ENCODE data around the gene ASB2.

ASB2 gene, protein sequence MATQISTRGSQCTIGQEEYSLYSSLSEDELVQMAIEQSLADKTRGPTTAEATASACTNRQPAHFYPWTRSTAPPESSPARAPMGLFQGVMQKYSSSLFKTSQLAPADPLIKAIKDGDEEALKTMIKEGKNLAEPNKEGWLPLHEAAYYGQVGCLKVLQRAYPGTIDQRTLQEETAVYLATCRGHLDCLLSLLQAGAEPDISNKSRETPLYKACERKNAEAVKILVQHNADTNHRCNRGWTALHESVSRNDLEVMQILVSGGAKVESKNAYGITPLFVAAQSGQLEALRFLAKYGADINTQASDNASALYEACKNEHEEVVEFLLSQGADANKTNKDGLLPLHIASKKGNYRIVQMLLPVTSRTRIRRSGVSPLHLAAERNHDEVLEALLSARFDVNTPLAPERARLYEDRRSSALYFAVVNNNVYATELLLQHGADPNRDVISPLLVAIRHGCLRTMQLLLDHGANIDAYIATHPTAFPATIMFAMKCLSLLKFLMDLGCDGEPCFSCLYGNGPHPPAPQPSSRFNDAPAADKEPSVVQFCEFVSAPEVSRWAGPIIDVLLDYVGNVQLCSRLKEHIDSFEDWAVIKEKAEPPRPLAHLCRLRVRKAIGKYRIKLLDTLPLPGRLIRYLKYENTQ

DNA sequence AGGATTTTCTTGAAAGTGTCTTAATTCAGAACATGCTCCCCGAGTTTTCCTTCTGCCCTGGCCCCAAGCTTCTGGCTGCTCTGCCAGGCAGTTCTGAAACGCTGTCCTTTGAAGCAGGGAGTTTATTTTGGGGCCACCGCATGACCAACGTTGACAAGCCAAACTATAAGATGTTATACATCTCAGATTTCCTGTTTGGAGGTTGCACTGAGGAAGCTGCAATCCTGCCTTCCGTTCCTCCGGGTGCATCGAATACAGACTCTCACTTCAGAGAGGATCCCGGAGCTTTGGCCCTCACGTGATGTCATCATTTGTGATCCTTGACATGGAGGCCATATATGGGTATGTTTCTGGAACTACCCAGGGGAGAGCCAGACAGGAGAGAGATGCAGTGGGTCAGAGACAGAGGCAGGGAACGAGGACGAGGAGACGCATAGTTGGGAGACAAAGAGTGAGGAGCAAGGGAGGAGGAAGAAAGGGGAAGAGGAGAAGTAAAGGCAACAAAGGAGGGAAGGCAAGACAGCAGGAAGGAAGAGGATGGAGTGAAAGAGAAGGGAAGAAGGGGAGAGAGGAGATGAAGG, at the start of gene ASB2:
Gene ASB2 (minus strand): TSS at position 94 of the 581 bp plus-strand sequence. CDS start 12,031 bp downstream, outside the sequence.
- H3K9me3 ChIP-seq (ENCODE audit: severe bottlenecking), result no peaks in the 10 kb centered on the region
- H3K4me3 ChIP-seq (ENCODE audit: low read depth, low read length), result no peak within 1 kb of the TSS
- H3K36me3 ChIP-seq, result no peaks in the 10 kb centered on the region
- TF ChIP-seq, protein P1, sequence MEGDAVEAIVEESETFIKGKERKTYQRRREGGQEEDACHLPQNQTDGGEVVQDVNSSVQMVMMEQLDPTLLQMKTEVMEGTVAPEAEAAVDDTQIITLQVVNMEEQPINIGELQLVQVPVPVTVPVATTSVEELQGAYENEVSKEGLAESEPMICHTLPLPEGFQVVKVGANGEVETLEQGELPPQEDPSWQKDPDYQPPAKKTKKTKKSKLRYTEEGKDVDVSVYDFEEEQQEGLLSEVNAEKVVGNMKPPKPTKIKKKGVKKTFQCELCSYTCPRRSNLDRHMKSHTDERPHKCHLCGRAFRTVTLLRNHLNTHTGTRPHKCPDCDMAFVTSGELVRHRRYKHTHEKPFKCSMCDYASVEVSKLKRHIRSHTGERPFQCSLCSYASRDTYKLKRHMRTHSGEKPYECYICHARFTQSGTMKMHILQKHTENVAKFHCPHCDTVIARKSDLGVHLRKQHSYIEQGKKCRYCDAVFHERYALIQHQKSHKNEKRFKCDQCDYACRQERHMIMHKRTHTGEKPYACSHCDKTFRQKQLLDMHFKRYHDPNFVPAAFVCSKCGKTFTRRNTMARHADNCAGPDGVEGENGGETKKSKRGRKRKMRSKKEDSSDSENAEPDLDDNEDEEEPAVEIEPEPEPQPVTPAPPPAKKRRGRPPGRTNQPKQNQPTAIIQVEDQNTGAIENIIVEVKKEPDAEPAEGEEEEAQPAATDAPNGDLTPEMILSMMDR (IDR thresholded peaks at IDR 0.05; ENCODE audit: low read depth, low read length), result no peak
- peaks cover 40% of the 10 kb centered on the region for H3K27me3 ChIP-seq (ENCODE audit: insufficient read depth, low read depth, severe bottlenecking)
- H3K27ac ChIP-seq, result no peak within 1 kb of the TSS
- DNase-seq, result no peak

DNA sequence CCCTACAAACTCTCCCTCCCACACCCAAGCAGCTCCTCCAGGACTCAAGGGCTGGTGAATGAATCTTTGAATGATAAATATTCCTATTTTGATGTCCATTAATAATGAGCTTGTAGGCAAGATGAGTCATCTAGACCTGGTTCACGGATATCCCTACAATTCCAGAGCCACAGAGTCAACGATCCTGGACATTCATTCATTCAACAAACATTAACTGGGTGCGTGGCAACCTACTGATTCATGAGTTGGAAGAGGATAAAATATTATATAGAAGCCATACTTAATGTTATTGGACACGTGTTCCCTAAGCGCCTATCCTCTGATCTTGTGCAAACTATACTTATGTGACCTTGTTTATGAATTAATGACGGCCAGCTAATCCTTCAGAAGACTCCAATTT, 49.4 kb upstream of the ASB2 start:
- Histone ChIP-seq H3K4me3 (ENCODE audit: low read depth, low read length) (no peak overlapping the region), H3K36me3 (no peaks in the 10 kb centered on the region), H3K27ac (no peak overlapping the region), H3K27me3 (ENCODE audit: insufficient read depth, low read depth, severe bottlenecking) (no peaks in the 10 kb centered on the region), H3K9me3 (ENCODE audit: severe bottlenecking) (no peaks in the 10 kb centered on the region)
- TF ChIP-seq, protein P1 (IDR thresholded peaks at IDR 0.05; ENCODE audit: low read depth, low read length), result no peak
- DNase-seq, result no peak

DNA sequence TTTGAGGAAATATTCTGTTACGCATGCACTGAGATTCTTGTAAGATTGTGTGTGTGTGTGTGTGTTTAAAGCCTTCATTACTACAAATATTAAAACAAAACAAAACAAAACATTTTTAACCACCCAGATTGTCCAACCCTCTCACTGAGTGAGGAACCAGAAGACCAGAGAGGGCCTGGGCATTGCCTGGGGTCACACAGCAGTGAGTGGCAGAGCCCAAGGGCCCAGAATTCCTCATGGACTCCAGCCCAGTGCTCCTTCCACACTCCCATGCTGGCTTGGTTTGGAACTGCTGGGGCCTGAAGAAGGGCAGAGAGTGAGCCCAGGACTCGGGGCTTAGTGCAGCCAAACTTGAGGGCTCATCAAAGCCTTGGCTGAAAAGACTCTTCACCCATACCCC, 48.2 kb upstream of the ASB2 start:
- no peaks in the 10 kb centered on the region for H3K36me3 ChIP-seq
- TF ChIP-seq, protein P1 (IDR thresholded peaks at IDR 0.05; ENCODE audit: low read depth, low read length), result no peak
- DNase-seq, result no peak
- H3K4me3 ChIP-seq (ENCODE audit: low read depth, low read length), result no peak overlapping the region
- H3K27me3 ChIP-seq (ENCODE audit: insufficient read depth, low read depth, severe bottlenecking), result no peaks in the 10 kb centered on the region
- no peak overlapping the region for H3K27ac ChIP-seq
- no peaks in the 10 kb centered on the region for H3K9me3 ChIP-seq (ENCODE audit: severe bottlenecking)

DNA sequence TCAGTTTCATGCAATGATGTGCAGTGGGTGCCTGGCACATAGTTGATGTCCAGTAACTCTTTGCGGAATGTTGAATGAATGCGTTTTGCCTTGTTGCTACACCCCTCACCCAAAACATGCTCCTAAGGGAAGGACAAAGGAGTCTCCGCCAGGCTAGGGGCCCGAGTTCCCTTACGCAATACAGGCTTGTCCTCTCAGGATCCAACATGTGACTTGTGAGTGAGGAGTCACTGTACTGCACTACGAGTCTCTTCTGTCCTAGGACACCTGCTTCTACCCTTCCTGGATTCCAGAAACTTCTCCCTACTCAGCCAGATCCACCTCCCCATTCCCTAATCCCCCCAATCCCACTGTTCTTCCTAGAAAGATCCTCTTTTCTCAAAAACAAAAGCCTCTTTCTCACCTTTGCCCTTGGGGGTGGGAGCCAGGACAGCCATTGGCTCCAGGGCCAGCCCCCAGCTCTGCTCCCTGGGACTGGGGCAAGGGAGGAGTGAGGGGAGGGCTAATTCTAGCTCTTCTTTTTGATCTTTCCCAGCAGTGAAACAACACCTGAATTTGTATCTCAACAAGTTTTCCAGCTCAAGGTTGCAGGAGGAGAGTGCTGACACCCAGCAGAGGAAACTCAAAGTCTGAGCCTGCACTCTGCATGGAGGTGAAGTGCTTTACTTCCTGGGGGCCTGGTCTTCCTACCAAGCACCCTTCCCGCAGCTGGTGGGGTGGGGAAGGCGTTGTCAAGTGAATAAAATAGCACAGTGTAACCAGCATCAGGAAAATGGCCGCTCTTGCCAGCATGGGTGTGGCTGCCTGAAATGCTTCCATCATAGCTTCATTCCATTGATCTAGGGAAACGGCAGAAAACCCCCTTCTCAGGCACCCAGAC, 46.4 kb upstream of the ASB2 start:
- Histone ChIP-seq H3K36me3 (no peaks in the 10 kb centered on the region), H3K27me3 (ENCODE audit: insufficient read depth, low read depth, severe bottlenecking) (no peaks in the 10 kb centered on the region), H3K4me3 (ENCODE audit: low read depth, low read length) (no peak overlapping the region), H3K9me3 (ENCODE audit: severe bottlenecking) (no peaks in the 10 kb centered on the region), H3K27ac (no peak overlapping the region)
- DNase-seq, result no peak
- TF ChIP-seq, protein P1 (IDR thresholded peaks at IDR 0.05; ENCODE audit: low read depth, low read length), result no peak

DNA sequence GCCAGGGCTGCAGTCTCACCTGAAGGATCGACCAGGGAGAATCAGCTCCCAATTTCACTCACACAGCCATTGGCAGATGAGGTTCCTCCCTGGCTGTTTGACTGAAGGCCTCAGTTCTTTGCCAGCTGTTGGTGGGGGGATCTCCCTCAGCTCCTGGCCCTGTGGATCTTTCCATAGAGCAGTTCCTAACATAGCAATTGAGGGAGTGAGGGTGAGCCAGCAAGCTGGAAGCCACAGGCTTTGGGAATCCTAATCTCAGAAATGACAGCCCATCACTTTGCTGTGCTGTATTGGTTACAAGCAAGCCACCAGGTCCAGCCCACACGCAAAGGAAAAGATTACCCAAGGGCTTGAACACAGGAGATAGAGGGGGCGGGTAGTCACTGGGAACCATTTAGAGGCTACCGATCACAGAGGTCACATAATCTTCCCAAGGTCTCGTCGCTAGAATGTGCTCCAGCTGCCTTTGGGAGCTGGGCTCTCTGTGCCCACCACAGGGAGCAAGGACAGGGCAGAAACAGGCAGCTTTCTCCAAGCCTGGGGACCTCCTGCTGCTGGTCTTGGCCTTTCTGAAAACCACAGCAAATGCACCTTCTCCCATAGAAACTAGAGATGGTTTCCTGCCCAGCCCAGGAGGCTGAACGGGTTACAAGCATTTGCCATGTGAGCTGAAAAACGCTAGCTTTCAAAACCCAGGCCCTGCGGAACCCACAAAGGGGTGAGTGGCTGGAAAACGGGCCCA, 45.2 kb upstream of the ASB2 start:
- TF ChIP-seq, protein P1 (IDR thresholded peaks at IDR 0.05; ENCODE audit: low read depth, low read length), result no peak
- H3K27me3 ChIP-seq (ENCODE audit: insufficient read depth, low read depth, severe bottlenecking), result no peaks in the 10 kb centered on the region
- H3K4me3 ChIP-seq (ENCODE audit: low read depth, low read length), result no peak overlapping the region
- H3K27ac ChIP-seq, result no peak overlapping the region
- no peak for DNase-seq
- no peaks in the 10 kb centered on the region for H3K36me3 ChIP-seq
- H3K9me3 ChIP-seq (ENCODE audit: severe bottlenecking), result no peaks in the 10 kb centered on the region
